SK-N-SH (cell line): ENCODE measurements around the gene GLCCI1.

Experiments used
- EP300 ChIP-seq, 2 experiments: IDR thresholded peaks; 2 replicates each; pipeline versions ENCODE4 v1.4.0 to v1.6.1; 2012; ENCODE audit warnings: borderline replicate concordance in 1 of 2, low read depth in 1 of 2, low read length in 1 of 2
- FOSL2 ChIP-seq: IDR thresholded peaks from 2 replicates; pipeline ENCODE4 v1.4.0; 2012; ENCODE audit warnings: low read depth, mild to moderate bottlenecking, moderate library complexity, borderline replicate concordance
- SIN3A ChIP-seq: IDR thresholded peaks from 2 replicates; pipeline ENCODE4 v1.6.1; 2012; ENCODE audit warnings: low read depth, mild to moderate bottlenecking, low read length, moderate library complexity, borderline replicate concordance
- TF ChIP-seq, protein P1 (sequence below): fragments of 200-600 bp; sonication (generic); IDR thresholded peaks from 2 replicates; pipeline ENCODE4 v1.6.1; 2017; ENCODE audit warnings: antibody characterized with exemption, mild to moderate bottlenecking, moderate library complexity
- TF ChIP-seq, protein P2 (sequence below): IDR thresholded peaks from 2 replicates; pipeline ENCODE4 v1.4.0; 2012; ENCODE audit warnings: low read depth, borderline replicate concordance
- TF ChIP-seq, protein P3 (sequence below): IDR thresholded peaks from 2 replicates; pipeline ENCODE4 v1.6.1; 2012; ENCODE audit warnings: mild to moderate bottlenecking, low read depth, low read length, moderate library complexity
- TF ChIP-seq, protein P4 (sequence below): fragments of 150-350 bp; IDR thresholded peaks from 2 replicates; pipeline ENCODE4 v1.6.1; 2016; ENCODE audit warnings: mild to moderate bottlenecking, low read depth, low read length

DNA sequence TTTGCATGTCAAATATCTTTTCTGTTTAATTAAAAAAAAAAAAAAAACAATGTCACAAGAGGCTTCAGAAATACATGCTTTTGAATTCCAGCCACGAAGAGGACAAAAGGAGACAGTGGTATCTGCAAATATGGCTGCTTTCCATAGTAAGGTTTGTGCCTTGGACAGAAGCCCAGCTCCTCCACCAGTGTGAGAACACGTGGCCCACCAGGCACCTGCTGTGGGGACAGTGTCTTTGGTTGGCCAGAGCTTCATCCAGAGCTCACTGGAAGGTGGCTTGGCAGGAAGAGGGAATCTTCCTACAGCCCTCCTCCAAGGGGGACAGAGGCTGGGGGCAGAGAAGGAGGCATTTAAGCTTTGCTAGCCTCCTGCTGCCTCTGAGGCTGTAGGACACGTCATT is 144.6 kb downstream of the GLCCI1 start:
- TF ChIP-seq, protein P1, sequence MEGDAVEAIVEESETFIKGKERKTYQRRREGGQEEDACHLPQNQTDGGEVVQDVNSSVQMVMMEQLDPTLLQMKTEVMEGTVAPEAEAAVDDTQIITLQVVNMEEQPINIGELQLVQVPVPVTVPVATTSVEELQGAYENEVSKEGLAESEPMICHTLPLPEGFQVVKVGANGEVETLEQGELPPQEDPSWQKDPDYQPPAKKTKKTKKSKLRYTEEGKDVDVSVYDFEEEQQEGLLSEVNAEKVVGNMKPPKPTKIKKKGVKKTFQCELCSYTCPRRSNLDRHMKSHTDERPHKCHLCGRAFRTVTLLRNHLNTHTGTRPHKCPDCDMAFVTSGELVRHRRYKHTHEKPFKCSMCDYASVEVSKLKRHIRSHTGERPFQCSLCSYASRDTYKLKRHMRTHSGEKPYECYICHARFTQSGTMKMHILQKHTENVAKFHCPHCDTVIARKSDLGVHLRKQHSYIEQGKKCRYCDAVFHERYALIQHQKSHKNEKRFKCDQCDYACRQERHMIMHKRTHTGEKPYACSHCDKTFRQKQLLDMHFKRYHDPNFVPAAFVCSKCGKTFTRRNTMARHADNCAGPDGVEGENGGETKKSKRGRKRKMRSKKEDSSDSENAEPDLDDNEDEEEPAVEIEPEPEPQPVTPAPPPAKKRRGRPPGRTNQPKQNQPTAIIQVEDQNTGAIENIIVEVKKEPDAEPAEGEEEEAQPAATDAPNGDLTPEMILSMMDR = no peak
- TF ChIP-seq EP300 (IDR thresholded peaks at IDR 0.05; ENCODE audit: borderline replicate concordance in 1 of 2, low read depth in 1 of 2, low read length in 1 of 2) (no peak), FOSL2 (no peak), SIN3A (no peak)
- TF ChIP-seq, protein P2, sequence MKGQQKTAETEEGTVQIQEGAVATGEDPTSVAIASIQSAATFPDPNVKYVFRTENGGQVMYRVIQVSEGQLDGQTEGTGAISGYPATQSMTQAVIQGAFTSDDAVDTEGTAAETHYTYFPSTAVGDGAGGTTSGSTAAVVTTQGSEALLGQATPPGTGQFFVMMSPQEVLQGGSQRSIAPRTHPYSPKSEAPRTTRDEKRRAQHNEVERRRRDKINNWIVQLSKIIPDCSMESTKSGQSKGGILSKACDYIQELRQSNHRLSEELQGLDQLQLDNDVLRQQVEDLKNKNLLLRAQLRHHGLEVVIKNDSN = no peak
- TF ChIP-seq, protein P3, sequence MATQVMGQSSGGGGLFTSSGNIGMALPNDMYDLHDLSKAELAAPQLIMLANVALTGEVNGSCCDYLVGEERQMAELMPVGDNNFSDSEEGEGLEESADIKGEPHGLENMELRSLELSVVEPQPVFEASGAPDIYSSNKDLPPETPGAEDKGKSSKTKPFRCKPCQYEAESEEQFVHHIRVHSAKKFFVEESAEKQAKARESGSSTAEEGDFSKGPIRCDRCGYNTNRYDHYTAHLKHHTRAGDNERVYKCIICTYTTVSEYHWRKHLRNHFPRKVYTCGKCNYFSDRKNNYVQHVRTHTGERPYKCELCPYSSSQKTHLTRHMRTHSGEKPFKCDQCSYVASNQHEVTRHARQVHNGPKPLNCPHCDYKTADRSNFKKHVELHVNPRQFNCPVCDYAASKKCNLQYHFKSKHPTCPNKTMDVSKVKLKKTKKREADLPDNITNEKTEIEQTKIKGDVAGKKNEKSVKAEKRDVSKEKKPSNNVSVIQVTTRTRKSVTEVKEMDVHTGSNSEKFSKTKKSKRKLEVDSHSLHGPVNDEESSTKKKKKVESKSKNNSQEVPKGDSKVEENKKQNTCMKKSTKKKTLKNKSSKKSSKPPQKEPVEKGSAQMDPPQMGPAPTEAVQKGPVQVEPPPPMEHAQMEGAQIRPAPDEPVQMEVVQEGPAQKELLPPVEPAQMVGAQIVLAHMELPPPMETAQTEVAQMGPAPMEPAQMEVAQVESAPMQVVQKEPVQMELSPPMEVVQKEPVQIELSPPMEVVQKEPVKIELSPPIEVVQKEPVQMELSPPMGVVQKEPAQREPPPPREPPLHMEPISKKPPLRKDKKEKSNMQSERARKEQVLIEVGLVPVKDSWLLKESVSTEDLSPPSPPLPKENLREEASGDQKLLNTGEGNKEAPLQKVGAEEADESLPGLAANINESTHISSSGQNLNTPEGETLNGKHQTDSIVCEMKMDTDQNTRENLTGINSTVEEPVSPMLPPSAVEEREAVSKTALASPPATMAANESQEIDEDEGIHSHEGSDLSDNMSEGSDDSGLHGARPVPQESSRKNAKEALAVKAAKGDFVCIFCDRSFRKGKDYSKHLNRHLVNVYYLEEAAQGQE = no peak
- TF ChIP-seq, protein P4, sequence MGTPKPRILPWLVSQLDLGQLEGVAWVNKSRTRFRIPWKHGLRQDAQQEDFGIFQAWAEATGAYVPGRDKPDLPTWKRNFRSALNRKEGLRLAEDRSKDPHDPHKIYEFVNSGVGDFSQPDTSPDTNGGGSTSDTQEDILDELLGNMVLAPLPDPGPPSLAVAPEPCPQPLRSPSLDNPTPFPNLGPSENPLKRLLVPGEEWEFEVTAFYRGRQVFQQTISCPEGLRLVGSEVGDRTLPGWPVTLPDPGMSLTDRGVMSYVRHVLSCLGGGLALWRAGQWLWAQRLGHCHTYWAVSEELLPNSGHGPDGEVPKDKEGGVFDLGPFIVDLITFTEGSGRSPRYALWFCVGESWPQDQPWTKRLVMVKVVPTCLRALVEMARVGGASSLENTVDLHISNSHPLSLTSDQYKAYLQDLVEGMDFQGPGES = no peak
